Right atrium auricular region (tissue), 2 donors: Measurements from ENCODE around the gene HSPA1B. TPM values are rescaled to one million over a fixed set of nuclear protein-coding genes. Genes with fewer than 3 reads are reported as not detected.
"Not testable (repeated sequence)": the region's sequence is repeated elsewhere in the genome, so short reads cannot be mapped to it uniquely, and the experiment has no call there.

Experiments
- DNase-seq: peaks from one replicate; pipeline ENCODE4 v3.0.0-alpha.2; 2019; ENCODE audit warnings: low spot score
- H3K27ac ChIP-seq, 2 donors: fragments of 200-600 bp; sonication (generic); 1 replicate in 1 of 2; 2 replicates in 1 of 2; pipeline ENCODE4 v1.5.1; 2016 to 2019
- H3K27me3 ChIP-seq, 2 donors: fragments of 200-600 bp; sonication (generic); one replicate each; pipeline versions ENCODE4 v1.5.1 to v1.6.0; 2017 to 2019
- H3K36me3 ChIP-seq: fragments of 200-600 bp; sonication (generic); one replicate; pipeline ENCODE4 v1.5.1; 2016
- H3K4me1 ChIP-seq, 2 donors: fragments of 200-600 bp; sonication (generic); one replicate each; pipeline versions ENCODE4 v1.5.1 to v1.6.0; 2017 to 2019
- H3K4me3 ChIP-seq, 2 donors: fragments of 200-600 bp; sonication (generic); 1 replicate in 1 of 2; 2 replicates in 1 of 2; pipeline ENCODE4 v1.5.1; 2017 to 2019; ENCODE audit warnings: mild to moderate bottlenecking in 1 of 2, moderate library complexity in 1 of 2
- H3K9me3 ChIP-seq, 2 donors: fragments of 200-600 bp; sonication (generic); one replicate each; pipeline ENCODE4 v1.5.1; 2019
- total RNA-seq, 2 donors: library from RNA; depleted of rRNA; stranded (reverse); fragments of >200 nt; gene quantifications; one replicate each; pipeline ENCODE4 v1.1.0, GENCODE V29; 2016
- TF ChIP-seq, protein P1 (sequence below), 2 donors: fragments of 200-600 bp; sonication (generic); IDR thresholded peaks; one replicate each; pipeline ENCODE4 v1.5.1; 2019; ENCODE audit warnings: antibody characterized with exemption in 2 of 2

Gene HSPA1B
- total RNA-seq, 2 donors from 2014 or later = 131 to 232 TPM

DNA sequence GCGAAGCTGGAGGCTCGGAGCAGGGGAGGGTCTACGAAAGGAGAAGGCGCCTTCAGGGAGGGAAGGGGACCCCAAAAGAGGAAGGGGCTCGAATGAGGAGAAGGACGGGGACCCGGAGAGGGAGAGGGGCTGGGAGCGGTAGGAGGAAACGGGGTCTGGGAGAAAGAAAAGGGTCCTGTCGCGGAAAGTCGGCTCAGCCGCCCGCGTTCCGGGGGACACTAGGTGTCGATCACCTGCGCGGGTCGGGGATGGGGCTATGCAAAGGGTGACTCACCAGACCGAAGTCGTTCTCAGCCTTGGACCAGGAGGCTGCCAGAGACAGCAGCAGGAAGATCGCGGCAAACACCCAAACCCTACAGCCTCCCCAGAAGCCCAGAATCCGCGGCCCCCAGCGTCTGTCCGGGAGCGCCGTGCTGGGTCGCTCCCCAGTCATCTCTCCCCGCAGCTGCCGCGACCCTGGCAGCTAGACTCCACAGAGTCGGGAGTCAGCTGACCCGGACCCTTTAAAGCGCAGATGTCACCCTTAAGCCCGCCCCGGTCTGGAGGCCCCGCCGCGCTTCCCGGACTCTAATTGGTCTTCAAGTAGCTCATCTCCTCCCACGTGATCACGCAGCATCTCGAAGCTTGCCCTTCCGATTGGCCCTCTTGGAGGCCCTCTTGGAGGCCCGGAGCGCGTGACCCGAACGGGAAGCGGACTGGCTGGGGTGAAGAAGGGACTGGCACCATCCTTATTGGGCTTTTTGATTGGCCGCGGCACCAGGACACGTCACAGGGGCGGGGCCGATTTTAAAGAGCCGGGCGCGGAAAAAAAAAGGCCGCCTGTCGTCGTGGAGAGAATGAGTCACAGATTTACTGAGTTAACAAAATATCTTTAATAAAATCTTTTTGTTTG lies 35.1 kb downstream of the HSPA1B start, which contains the start of gene NEU1:
TSS of gene NEU1 (minus strand) at position 478 of the 892 bp plus-strand sequence. CDS start at position 433, 45 bp downstream.
- no peaks in the 10 kb centered on the region for H3K27me3 ChIP-seq
- TF ChIP-seq, protein P1, sequence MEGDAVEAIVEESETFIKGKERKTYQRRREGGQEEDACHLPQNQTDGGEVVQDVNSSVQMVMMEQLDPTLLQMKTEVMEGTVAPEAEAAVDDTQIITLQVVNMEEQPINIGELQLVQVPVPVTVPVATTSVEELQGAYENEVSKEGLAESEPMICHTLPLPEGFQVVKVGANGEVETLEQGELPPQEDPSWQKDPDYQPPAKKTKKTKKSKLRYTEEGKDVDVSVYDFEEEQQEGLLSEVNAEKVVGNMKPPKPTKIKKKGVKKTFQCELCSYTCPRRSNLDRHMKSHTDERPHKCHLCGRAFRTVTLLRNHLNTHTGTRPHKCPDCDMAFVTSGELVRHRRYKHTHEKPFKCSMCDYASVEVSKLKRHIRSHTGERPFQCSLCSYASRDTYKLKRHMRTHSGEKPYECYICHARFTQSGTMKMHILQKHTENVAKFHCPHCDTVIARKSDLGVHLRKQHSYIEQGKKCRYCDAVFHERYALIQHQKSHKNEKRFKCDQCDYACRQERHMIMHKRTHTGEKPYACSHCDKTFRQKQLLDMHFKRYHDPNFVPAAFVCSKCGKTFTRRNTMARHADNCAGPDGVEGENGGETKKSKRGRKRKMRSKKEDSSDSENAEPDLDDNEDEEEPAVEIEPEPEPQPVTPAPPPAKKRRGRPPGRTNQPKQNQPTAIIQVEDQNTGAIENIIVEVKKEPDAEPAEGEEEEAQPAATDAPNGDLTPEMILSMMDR (IDR thresholded peaks at IDR 0.05) = no peak
- DNase-seq = peak; percentile 100

DNA sequence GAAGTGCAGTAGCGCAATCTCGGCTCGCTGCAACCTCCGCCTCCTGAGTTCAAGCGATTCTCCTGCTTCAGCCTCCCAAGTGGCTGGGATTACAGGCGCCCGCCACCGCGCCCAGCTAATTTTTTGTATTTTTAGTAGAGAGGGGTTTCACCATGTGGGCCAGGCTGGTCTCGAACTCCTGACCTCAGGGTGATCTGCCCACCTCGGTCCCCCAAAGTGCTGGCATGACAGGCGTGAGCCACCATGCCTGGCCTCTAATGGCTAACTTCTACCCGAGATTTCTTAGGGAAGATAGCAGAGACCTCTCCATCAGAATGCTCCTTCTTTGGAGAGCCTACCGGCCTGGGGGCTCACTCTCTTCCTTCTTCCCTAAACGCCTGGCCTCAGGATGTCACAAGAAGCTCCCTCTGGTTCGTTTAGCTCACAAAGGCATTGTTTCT lies 36.6 kb downstream of the HSPA1B start:
- peak overlapping the region; percentile 86 to 92 for H3K27ac ChIP-seq
- not testable (repeated sequence) for H3K27me3 ChIP-seq, H3K9me3 ChIP-seq, DNase-seq
- peak overlapping the region; percentile 47 to 78 for H3K4me3 ChIP-seq
- H3K36me3 ChIP-seq = peaks cover 17% of the 10 kb centered on the region
- peaks cover 0 to 21% of the 10 kb centered on the region in 2 donors for H3K4me1 ChIP-seq

More for the DNA sequence above, 35.1 kb downstream of the HSPA1B start, which contains the start of gene NEU1:
- no peaks in the 10 kb centered on the region for H3K9me3 ChIP-seq
- peaks cover 0 to 21% of the 10 kb centered on the region in 2 donors for H3K4me1 ChIP-seq
- H3K4me3 ChIP-seq = peak within 1 kb of the TSS; percentile 73 to 78
- H3K36me3 ChIP-seq = peaks cover 31% of the 10 kb centered on the region
- peak within 1 kb of the TSS; percentile 91 to 92 for H3K27ac ChIP-seq

DNA sequence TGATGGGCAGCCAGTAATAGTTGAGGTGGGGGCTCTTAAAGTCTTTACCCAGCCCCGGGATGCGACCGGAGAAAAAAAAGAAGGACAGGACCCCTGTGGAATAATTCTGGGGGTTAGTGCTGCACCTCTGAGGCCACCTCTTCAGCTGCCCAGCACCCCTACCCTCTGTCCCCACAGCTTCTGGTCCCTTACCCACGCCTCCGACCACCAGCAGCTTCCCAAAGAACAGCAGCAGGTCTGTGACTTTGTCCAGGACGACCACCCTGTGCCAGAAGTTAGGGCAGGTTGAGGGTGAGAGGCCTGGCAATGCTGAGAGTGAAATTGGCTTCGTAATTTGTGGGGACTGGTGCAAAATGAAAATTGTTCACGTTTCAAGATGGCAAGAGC lies 37.3 kb downstream of the HSPA1B start:
- Histone ChIP-seq H3K9me3 (no peaks in the 10 kb centered on the region), H3K4me1 (peaks cover 0 to 21% of the 10 kb centered on the region in 2 donors), H3K27me3 (no peaks in the 10 kb centered on the region), H3K36me3 (peaks cover 10% of the 10 kb centered on the region), H3K27ac (no peak overlapping the region), H3K4me3 (no peak overlapping the region)
- DNase-seq = no peak
- TF ChIP-seq, protein P1 (IDR thresholded peaks at IDR 0.05) = no peak

DNA sequence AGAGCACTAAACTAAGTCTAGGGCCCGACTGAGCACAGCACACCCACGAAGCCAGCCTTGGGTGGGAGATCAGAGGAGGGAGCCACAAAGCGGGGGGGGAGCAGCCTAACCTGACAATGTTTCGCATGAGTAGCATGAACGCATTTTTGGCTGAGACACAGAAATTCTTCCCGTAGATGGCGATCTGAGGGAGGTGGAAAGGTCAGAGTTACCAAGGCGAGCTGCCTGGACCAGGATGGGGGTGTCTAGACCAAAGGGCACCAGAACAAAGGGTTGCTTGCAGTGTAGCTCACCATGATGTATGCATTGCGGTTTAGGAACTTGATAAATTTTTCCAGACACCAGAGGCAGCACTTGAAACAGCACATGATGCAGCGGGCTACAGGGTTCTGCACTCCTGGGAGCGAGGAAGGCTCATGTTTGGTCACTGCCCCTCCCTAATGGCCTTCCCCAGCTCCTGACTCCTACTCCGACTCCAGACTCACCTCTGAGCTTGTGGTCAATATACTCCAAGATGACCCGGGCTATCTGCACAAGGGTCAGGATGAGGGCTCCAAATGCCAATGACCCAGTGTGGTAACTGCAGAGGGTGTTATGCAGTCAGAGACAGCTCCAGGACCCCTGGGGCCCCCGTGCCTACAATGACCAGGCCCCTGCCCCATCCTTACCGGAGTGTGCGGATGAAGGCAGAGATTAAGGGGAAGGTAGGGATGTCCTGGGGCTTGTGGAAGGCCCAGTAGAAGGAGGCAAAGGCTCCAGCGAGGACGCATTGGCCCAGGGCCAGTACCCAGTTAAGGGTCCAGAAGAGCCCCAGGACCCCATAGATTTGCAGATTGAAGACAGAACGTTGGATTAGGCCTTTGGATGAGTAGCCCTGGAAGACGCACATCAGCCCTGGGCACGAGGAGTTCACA lies 37.9 kb downstream of the HSPA1B start:
- no peaks in the 10 kb centered on the region for H3K9me3 ChIP-seq
- TF ChIP-seq, protein P1 (IDR thresholded peaks at IDR 0.05) = no peak
- H3K4me3 ChIP-seq = no peak overlapping the region
- peaks cover 4% of the 10 kb centered on the region for H3K36me3 ChIP-seq
- DNase-seq = no peak
- H3K27ac ChIP-seq = no peak overlapping the region
- no peaks in the 10 kb centered on the region for H3K27me3 ChIP-seq
- peaks cover 0 to 21% of the 10 kb centered on the region in 2 donors for H3K4me1 ChIP-seq

DNA sequence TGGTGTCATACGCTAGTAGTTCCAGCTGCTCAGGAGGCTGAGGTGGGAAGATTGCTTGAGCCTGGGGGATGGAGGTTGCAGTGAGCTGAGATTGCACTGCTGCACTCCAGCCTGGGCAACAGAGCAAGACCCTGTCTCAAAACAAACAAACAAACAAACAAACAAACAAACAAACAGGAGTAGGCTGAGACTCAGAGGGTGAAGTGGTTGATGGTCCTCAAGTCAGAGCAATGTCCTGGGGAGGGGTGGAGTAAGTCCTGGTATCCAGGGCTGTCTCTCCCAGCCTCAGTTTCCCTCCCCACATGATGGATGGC lies 41.1 kb downstream of the HSPA1B start:
- not testable (repeated sequence) for DNase-seq, H3K27ac ChIP-seq, H3K4me3 ChIP-seq, H3K4me1 ChIP-seq, H3K27me3 ChIP-seq, H3K36me3 ChIP-seq, H3K9me3 ChIP-seq

DNA sequence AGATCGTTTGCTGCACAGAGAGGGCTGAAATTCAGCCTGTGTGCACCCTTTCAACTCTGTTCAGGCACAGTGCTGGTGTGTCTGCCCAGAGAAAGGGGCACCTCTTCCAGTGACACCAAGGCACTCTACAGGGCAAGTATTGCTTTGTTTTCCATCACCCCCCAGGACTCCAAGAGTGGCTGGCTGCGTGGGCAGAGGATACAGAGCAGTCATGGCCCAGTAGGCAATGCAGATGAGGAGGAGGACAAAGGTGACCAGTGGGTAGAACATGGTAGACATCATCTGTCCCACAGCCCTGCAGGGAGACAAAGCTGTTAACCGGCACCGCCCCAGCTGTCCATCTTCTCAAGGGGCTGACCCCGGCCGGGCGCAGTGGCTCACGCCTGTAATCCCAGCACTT lies 41.8 kb downstream of the HSPA1B start:
- Histone ChIP-seq H3K9me3 (no peaks in the 10 kb centered on the region), H3K27me3 (no peaks in the 10 kb centered on the region), H3K36me3 (no peaks in the 10 kb centered on the region), H3K4me1 (peaks cover 0 to 3% of the 10 kb centered on the region in 2 donors), H3K4me3 (no peak overlapping the region), H3K27ac (no peak overlapping the region)
- no peak for DNase-seq
- TF ChIP-seq, protein P1 (IDR thresholded peaks at IDR 0.05) = no peak
